ENCODE data around the gene LRRC14B. TPM values are rescaled to one million over a fixed set of nuclear protein-coding genes. Genes with fewer than 3 reads are reported as not detected.

LRRC14B gene
- total RNA-seq, 2 experiments from 2014 or later = 4.9 to 9.2 TPM

DNA sequence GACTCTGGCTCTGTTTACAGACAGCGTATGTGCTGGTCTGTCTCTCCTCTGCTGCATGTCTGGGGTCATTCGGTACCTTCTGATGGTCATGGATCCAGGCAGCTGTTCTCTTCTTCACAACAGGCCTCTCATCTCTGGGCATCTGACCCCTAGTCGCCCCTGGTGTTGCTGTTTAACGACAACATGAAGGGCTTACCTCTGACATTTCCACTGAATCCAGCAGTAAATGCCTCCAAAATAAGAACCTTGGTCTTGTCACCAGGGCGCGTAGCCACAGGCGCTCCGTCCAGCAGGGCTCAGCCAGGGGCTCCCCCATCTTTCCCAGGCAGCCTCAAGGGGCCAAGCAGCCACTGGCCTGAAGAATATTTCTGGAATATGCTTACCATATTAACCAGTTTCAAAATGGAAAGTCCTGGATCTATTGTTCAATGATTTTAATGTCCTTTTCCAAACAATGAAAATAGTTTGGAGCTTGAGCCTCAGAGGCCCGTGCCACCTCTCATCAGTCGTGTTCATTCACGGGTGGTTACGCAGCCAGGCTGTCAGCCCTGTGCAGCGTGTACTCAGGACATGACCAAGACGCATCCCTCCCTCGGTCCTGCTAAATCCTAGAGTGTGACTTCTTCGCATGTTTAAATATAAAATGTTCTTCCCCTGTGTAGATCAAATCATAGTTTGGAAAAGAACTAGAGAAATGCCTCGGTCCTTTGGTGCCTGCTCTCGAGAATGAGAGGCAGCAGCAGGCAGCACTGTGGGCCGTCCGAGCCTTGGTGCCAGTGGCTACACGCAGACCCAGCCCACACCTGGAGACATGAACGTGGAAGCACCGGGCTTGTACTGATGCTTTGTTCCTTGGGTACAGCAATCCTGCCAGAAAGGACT lies 30.1 kb upstream of the LRRC14B start:
- intact Hi-C loops (cut with micrococcal nuclease; ENCODE audit: unreplicated experiment) = no loop called here
- Histone ChIP-seq H3K9me2 (ENCODE audit: insufficient read depth, low read length) (no peaks in the 10 kb centered on the region), H4K20me1 (ENCODE audit: insufficient read depth, low read length) (no peaks in the 10 kb centered on the region)

DNA sequence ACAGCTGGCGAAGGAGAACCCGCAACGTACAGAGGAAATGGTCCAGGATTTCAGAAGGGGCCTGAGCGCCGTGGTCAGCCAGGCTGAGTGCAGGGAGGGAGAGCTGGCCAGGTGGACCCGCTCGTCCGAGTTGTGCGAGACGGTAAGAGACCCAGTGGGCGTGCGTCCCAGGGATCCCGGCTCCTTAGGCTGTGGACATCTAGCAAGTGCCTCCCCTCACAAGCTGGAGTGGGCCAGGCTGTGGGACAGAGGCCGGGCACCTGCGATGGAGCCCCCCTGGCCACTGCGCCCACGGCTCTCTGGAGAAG lies 29.5 kb upstream of the LRRC14B start:
- H4K20me1 ChIP-seq (ENCODE audit: insufficient read depth, low read length) = no peaks in the 10 kb centered on the region
- DNase-seq (ENCODE audit: low spot score) = no peak
- H2AFZ ChIP-seq (ENCODE audit: low read length) = no peak overlapping the region
- POLR2A ChIA-PET = no interaction called here
- no TSS peak for BruUV-seq (replicated peaks)
- H3K36me3 ChIP-seq (ENCODE audit: insufficient read depth, low read length) = no peaks in the 10 kb centered on the region
- no peak for TF ChIP-seq EZH2phosphoT487 (IDR thresholded peaks at IDR 0.05; ENCODE audit: borderline replicate concordance, low read depth, low read length)
- TF ChIP-seq, protein P1, sequence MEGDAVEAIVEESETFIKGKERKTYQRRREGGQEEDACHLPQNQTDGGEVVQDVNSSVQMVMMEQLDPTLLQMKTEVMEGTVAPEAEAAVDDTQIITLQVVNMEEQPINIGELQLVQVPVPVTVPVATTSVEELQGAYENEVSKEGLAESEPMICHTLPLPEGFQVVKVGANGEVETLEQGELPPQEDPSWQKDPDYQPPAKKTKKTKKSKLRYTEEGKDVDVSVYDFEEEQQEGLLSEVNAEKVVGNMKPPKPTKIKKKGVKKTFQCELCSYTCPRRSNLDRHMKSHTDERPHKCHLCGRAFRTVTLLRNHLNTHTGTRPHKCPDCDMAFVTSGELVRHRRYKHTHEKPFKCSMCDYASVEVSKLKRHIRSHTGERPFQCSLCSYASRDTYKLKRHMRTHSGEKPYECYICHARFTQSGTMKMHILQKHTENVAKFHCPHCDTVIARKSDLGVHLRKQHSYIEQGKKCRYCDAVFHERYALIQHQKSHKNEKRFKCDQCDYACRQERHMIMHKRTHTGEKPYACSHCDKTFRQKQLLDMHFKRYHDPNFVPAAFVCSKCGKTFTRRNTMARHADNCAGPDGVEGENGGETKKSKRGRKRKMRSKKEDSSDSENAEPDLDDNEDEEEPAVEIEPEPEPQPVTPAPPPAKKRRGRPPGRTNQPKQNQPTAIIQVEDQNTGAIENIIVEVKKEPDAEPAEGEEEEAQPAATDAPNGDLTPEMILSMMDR (conservative IDR thresholded peaks at IDR 0.05; ENCODE audit: low read length) = no peak
- no peaks in the 10 kb centered on the region for H3K9me3 ChIP-seq (ENCODE audit: low read length)
- no peaks in the 10 kb centered on the region for H3K4me1 ChIP-seq (ENCODE audit: insufficient read depth, low read length, poor library complexity, severe bottlenecking)
- H3K27ac ChIP-seq (ENCODE audit: low read depth, low read length, poor library complexity, severe bottlenecking) = no peak overlapping the region
- intact Hi-C loops (cut with micrococcal nuclease; ENCODE audit: unreplicated experiment) = no loop called here
- H3K4me2 ChIP-seq (ENCODE audit: low read length) = no peak overlapping the region
- no peak overlapping the region for H3K4me3 ChIP-seq (ENCODE audit: low read depth, low read length, poor library complexity, severe bottlenecking)
- no peaks in the 10 kb centered on the region for H3K9me2 ChIP-seq (ENCODE audit: insufficient read depth, low read length)
- H3K79me2 ChIP-seq (ENCODE audit: insufficient read depth, low read depth, low read length) = no peaks in the 10 kb centered on the region
- CTCF ChIA-PET (ENCODE audit: unreplicated experiment) = no interaction called here

More for the DNA sequence above, 30.1 kb upstream of the LRRC14B start:
- POLR2A ChIA-PET = no interaction called here
- Histone ChIP-seq H3K9me3 (ENCODE audit: low read length) (no peaks in the 10 kb centered on the region), H2AFZ (ENCODE audit: low read length) (no peak overlapping the region), H3K36me3 (ENCODE audit: insufficient read depth, low read length) (no peaks in the 10 kb centered on the region), H3K4me3 (ENCODE audit: low read depth, low read length, poor library complexity, severe bottlenecking) (no peak overlapping the region), H3K4me1 (ENCODE audit: insufficient read depth, low read length, poor library complexity, severe bottlenecking) (no peaks in the 10 kb centered on the region), H3K4me2 (ENCODE audit: low read length) (no peak overlapping the region), H3K27ac (ENCODE audit: low read depth, low read length, poor library complexity, severe bottlenecking) (no peak overlapping the region), H3K79me2 (ENCODE audit: insufficient read depth, low read depth, low read length) (no peaks in the 10 kb centered on the region)
- BruUV-seq (replicated peaks) = no TSS peak
- no peak for TF ChIP-seq EZH2phosphoT487 (IDR thresholded peaks at IDR 0.05; ENCODE audit: borderline replicate concordance, low read depth, low read length)
- TF ChIP-seq, protein P1 (conservative IDR thresholded peaks at IDR 0.05; ENCODE audit: low read length) = no peak
- CTCF ChIA-PET (ENCODE audit: unreplicated experiment) = no interaction called here
- no peak for DNase-seq (ENCODE audit: low spot score)

DNA sequence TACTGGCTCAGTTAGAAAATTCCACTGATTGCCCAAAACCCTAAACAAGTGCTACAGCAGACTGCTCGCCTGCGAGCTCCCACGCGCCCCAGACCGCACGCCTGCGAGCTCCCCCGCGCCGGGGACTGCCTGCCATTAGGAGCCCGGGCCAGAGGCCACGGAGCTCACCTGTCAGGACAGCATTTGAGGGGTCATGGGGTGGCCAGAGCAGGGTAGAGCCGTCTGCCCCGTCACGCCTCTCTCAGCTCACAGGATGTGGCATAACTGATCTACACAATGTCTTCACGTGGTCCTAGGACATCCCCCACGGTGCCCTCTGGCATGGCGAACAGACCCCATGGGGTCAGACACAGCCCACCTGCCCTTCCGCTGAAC lies 29.1 kb upstream of the LRRC14B start:
- no peaks in the 10 kb centered on the region for H3K9me3 ChIP-seq (ENCODE audit: low read length)
- TF ChIP-seq, protein P1 (conservative IDR thresholded peaks at IDR 0.05; ENCODE audit: low read length) = no peak
- TF ChIP-seq EZH2phosphoT487 (IDR thresholded peaks at IDR 0.05; ENCODE audit: borderline replicate concordance, low read depth, low read length) = no peak
- ChIA-PET POLR2A (no interaction called here), CTCF (ENCODE audit: unreplicated experiment) (no interaction called here)
- no peaks in the 10 kb centered on the region for H3K36me3 ChIP-seq (ENCODE audit: insufficient read depth, low read length)
- H3K4me2 ChIP-seq (ENCODE audit: low read length) = no peak overlapping the region
- no peaks in the 10 kb centered on the region for H3K79me2 ChIP-seq (ENCODE audit: insufficient read depth, low read depth, low read length)
- H3K27ac ChIP-seq (ENCODE audit: low read depth, low read length, poor library complexity, severe bottlenecking) = no peak overlapping the region
- no peaks in the 10 kb centered on the region for H3K4me1 ChIP-seq (ENCODE audit: insufficient read depth, low read length, poor library complexity, severe bottlenecking)
- no peak overlapping the region for H3K4me3 ChIP-seq (ENCODE audit: low read depth, low read length, poor library complexity, severe bottlenecking)
- intact Hi-C loops (cut with micrococcal nuclease; ENCODE audit: unreplicated experiment) = no loop called here
- no TSS peak for BruUV-seq (replicated peaks)
- no peak overlapping the region for H2AFZ ChIP-seq (ENCODE audit: low read length)
- no peaks in the 10 kb centered on the region for H3K9me2 ChIP-seq (ENCODE audit: insufficient read depth, low read length)
- H4K20me1 ChIP-seq (ENCODE audit: insufficient read depth, low read length) = no peaks in the 10 kb centered on the region
- no peak for DNase-seq (ENCODE audit: low spot score)

Data from OCI-LY7 (cell line).